CD14-positive monocyte (primary cell): Measurements from ENCODE around the gene MOXD1. TPM values are rescaled to one million over a fixed set of nuclear protein-coding genes. Genes with fewer than 3 reads are reported as not detected.

ENCODE experiments used
- DNase-seq, 3 donors: peaks; one replicate each; pipeline ENCODE4 v3.0.0-alpha.2; 2011 to 2022
- H2AFZ ChIP-seq: 2 replicates; pipeline ENCODE4 v1.6.0; 2012; ENCODE audit warnings: mild to moderate bottlenecking, low read depth, low read length, inconsistent platforms; ENCODE audit not compliant: insufficient read depth, poor library complexity, severe bottlenecking
- H3K27ac ChIP-seq, 2 donors: 1 replicate in 1 of 2; 2 replicates in 1 of 2; pipeline ENCODE4 v1.5.1; 2012 to 2013; ENCODE audit warnings: low read length in 2 of 2, control low read depth in 1 of 2, inconsistent platforms in 1 of 2, low read depth in 1 of 2, mild to moderate bottlenecking in 1 of 2
- H3K27me3 ChIP-seq, 2 donors: one replicate each; pipeline versions ENCODE4 v1.6.0 to v1.6.1; 2011 to 2013; ENCODE audit warnings: low read length in 2 of 2; ENCODE audit not compliant: control insufficient read depth in 2 of 2, insufficient read depth in 2 of 2
- H3K36me3 ChIP-seq, 2 donors: replicated peaks in 1 of 2; 1 replicate in 1 of 2; 2 replicates in 1 of 2; pipeline versions ENCODE4 v1.5.1 to v1.6.1; 2012 to 2013; ENCODE audit warnings: low read length in 2 of 2, control low read depth in 1 of 2, inconsistent platforms in 1 of 2, mild to moderate bottlenecking in 1 of 2; ENCODE audit not compliant: insufficient read depth in 2 of 2, control insufficient read depth in 1 of 2
- H3K4me1 ChIP-seq, 2 donors: 1 replicate in 1 of 2; 2 replicates in 1 of 2; pipeline versions ENCODE4 v1.5.1 to v1.6.1; 2012 to 2013; ENCODE audit warnings: low read length in 2 of 2, control low read depth in 1 of 2, inconsistent platforms in 1 of 2, mild to moderate bottlenecking in 1 of 2, moderate library complexity in 1 of 2; ENCODE audit not compliant: insufficient read depth in 2 of 2, control insufficient read depth in 1 of 2
- H3K4me2 ChIP-seq: replicated peaks from 2 replicates; pipeline ENCODE3; 2012; ENCODE audit warnings: low read length, moderate library complexity, mild to moderate bottlenecking; ENCODE audit not compliant: poor library complexity, severe bottlenecking; ENCODE audit errors: extremely low read depth
- H3K4me3 ChIP-seq, 3 experiments: fragments of 200-600 bp in 1 of 3; sonication (generic) in 1 of 3; replicated peaks in 1 of 3; 1 replicate in 2 of 3; 2 replicates in 1 of 3; pipeline ENCODE4 v1.5.1; 2011 to 2013; ENCODE audit warnings: low read length in 3 of 3, mild to moderate bottlenecking in 3 of 3, control low read depth in 2 of 3, low read depth in 2 of 3, inconsistent platforms in 1 of 3, moderate library complexity in 1 of 3
- H3K79me2 ChIP-seq: 2 replicates; pipeline ENCODE4 v1.6.0; 2012; ENCODE audit warnings: mild to moderate bottlenecking, control low read depth, inconsistent platforms, low read length, moderate library complexity; ENCODE audit not compliant: insufficient read depth
- H3K9ac ChIP-seq: 2 replicates; pipeline ENCODE4 v1.6.0; 2017; ENCODE audit warnings: low read length, mild to moderate bottlenecking; ENCODE audit not compliant: insufficient read depth, poor library complexity, severe bottlenecking
- H3K9me3 ChIP-seq, 2 donors: replicated peaks in 1 of 2; 1 replicate in 1 of 2; 2 replicates in 1 of 2; pipeline versions ENCODE4 v1.5.1 to v1.6.1; 2012 to 2013; ENCODE audit warnings: low read length in 2 of 2, control low read depth in 1 of 2; ENCODE audit not compliant: control insufficient read depth in 1 of 2, insufficient read depth in 1 of 2
- H4K20me1 ChIP-seq: 2 replicates; pipeline ENCODE4 v1.6.0; 2012; ENCODE audit warnings: mild to moderate bottlenecking, low read length, control low read depth, moderate library complexity; ENCODE audit not compliant: insufficient read depth
- H3K27ac Mint-ChIP-seq, 7 donors: one replicate each; pipeline ENCODE4 v1.8.0; 2020; ENCODE audit warnings: mild to moderate bottlenecking in 7 of 7, mixed read lengths in 7 of 7, moderate library complexity in 6 of 7, inconsistent platforms in 2 of 7
- H3K27me3 Mint-ChIP-seq, 3 donors: one replicate each; pipeline ENCODE4 v1.8.0; 2021 to 2022; ENCODE audit warnings: low read depth in 3 of 3, mild to moderate bottlenecking in 3 of 3, mixed read lengths in 3 of 3, moderate library complexity in 3 of 3, inconsistent platforms in 1 of 3
- H3K36me3 Mint-ChIP-seq, 2 donors: one replicate each; pipeline ENCODE4 v1.8.0; 2020; ENCODE audit warnings: mixed read lengths in 2 of 2, inconsistent platforms in 1 of 2, mild to moderate bottlenecking in 1 of 2
- H3K4me1 Mint-ChIP-seq: one replicate; pipeline ENCODE4 v1.8.0; 2020; ENCODE audit warnings: mild to moderate bottlenecking, mixed read lengths
- H3K4me3 Mint-ChIP-seq, 2 donors: one replicate each; pipeline ENCODE4 v1.8.0; 2020; ENCODE audit warnings: mild to moderate bottlenecking in 2 of 2, mixed read lengths in 2 of 2, moderate library complexity in 1 of 2
- H3K9me3 Mint-ChIP-seq, 7 donors: one replicate each; pipeline ENCODE4 v1.8.0; 2020 to 2022; ENCODE audit warnings: mixed read lengths in 7 of 7, mild to moderate bottlenecking in 6 of 7, moderate library complexity in 6 of 7, inconsistent platforms in 2 of 7
- CTCF ChIP-seq: fragments of 200-600 bp; IDR thresholded peaks from one replicate; pipeline ENCODE4 v1.8.0; 2022; ENCODE audit warnings: antibody characterized with exemption, mild to moderate bottlenecking
- WGBS: methylation state at CpG from one replicate; pipeline ENCODE4 v1.1.5; 2013; ENCODE audit warnings: missing lambda C conversion rate; ENCODE audit not compliant: insufficient coverage; 5-methylcytosine and 5-hydroxymethylcytosine counted together
- intact Hi-C, 2 donors: fragments of 100-400 bp; cut with micrococcal nuclease; formaldehyde crosslinking; loops; one replicate each; pipeline versions ENCODE4 v1.15.0 to v1.15.1; 2023
- polyA plus RNA-seq, 3 donors: library from polyadenylated mRNA; depleted of rRNA in 1 of 3; unstranded in 2 of 3; stranded (reverse) in 1 of 3; fragments of 300-500 nt in 2 of 3; fragments of >200 nt in 1 of 3; fragmentation: Illumina TruSeq in 2 of 3; gene quantifications; 1 replicate in 2 of 3; 2 replicates in 1 of 3; pipeline ENCODE4 v1.2.3, GENCODE V29; 2012 to 2021

The MOXD1 gene
- polyA plus RNA-seq, 3 donors, result not detected

DNA sequence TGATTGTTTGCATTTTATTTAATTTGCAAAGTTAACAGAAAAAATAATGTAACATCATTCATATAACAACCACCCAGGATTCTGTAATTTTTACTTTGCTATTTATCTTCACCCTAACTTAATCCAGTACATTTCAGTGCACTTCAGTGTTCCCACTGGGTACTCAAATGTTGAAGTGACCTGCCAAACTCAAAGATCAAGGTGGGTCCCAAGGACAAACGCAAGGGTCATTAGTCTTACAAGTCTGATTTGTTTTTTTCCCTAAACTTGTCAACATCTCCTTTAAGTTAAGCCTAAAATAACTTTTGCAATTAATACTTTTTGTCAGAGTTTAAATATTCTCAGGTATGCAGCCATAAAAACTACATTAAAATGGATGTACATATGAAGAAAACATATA lies 53.0 kb downstream of the MOXD1 start:
- H3K79me2 ChIP-seq, result no peaks in the 10 kb centered on the region
- Mint-ChIP-seq H3K9me3 (peaks cover 2 to 5% (median 4%) of the 10 kb centered on the region in 7 donors), H3K27me3 (peaks cover 1 to 4% (median 2%) of the 10 kb centered on the region in 3 donors), H3K36me3 (no peaks in the 10 kb centered on the region), H3K27ac (no peak overlapping the region), H3K4me3 (no peak overlapping the region), H3K4me1 (no peaks in the 10 kb centered on the region)
- TF ChIP-seq CTCF, result no peak
- H3K9me3 ChIP-seq, result peaks cover 7 to 9% of the 10 kb centered on the region in 2 donors
- no peak overlapping the region for H3K4me3 ChIP-seq
- WGBS, result no CpG with 5 or more reads among the region's 1 CpG
- H3K27ac ChIP-seq, result no peak overlapping the region
- H3K36me3 ChIP-seq, result no peaks in the 10 kb centered on the region
- no peaks in the 10 kb centered on the region for H4K20me1 ChIP-seq
- H3K4me2 ChIP-seq, result no peak overlapping the region
- H3K9ac ChIP-seq, result no peak overlapping the region
- H3K27me3 ChIP-seq, result no peaks in the 10 kb centered on the region
- H3K4me1 ChIP-seq, result no peaks in the 10 kb centered on the region
- intact Hi-C loops, result no loop called here
- DNase-seq, result no peak
- H2AFZ ChIP-seq, result no peak overlapping the region

DNA sequence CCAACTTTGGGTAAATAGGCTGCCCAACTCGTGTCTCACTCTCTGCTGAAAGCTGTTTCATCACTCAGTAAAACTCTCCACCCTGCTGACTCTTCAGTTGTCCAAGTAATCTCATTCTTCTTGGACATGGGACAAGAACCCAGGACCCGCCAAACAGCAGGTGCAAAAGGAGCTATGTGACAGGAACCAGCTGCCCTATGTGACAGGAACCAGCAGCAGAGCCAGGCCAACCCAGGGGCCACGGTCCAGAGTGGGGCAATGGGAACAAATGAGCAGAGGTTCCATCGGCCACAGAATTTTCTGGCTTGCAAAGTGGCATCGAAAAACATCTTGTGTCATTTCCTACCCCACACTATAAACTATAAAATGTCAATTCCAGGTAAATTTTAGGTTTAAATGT lies 56.5 kb downstream of the MOXD1 start:
- Mint-ChIP-seq H3K4me1 (no peaks in the 10 kb centered on the region), H3K4me3 (no peak overlapping the region), H3K36me3 (no peaks in the 10 kb centered on the region), H3K27ac (no peak overlapping the region), H3K27me3 (peaks cover 1 to 4% (median 2%) of the 10 kb centered on the region in 3 donors), H3K9me3 (peaks cover 1 to 10% (median 7%) of the 10 kb centered on the region in 7 donors)
- DNase-seq, result no peak
- TF ChIP-seq CTCF, result no peak
- Histone ChIP-seq H3K4me2 (no peak overlapping the region), H3K4me3 (no peak overlapping the region), H3K4me1 (no peaks in the 10 kb centered on the region), H3K27ac (no peak overlapping the region), H4K20me1 (no peaks in the 10 kb centered on the region), H3K79me2 (no peaks in the 10 kb centered on the region), H3K27me3 (no peaks in the 10 kb centered on the region), H2AFZ (no peak overlapping the region), H3K36me3 (no peaks in the 10 kb centered on the region), H3K9me3 (peaks cover 9% of the 10 kb centered on the region in 2 donors), H3K9ac (no peak overlapping the region)
- intact Hi-C loops, result no loop called here
- 86% methylated on average over 2 of the region's 5 CpGs for WGBS
